SH-SY5Y (cell line): ENCODE measurements around the gene PRR15L.

Source experiments
- GATA2 ChIP-seq: IDR thresholded peaks from 2 replicates; pipeline ENCODE4 v1.6.1; 2011; ENCODE audit warnings: mild to moderate bottlenecking, low read depth, low read length
- GATA3 ChIP-seq: IDR thresholded peaks from 2 replicates; pipeline ENCODE4 v1.6.1; 2011; ENCODE audit warnings: low read depth, mild to moderate bottlenecking, low read length, moderate library complexity

GRCh38 chr17:48002266-48002915 lies 44.7 kb upstream of the PRR15L start:
- TF ChIP-seq GATA2, result no peak
- no peak for TF ChIP-seq GATA3
